ENCODE measurements around the gene CHMP4B.
"Not testable (repeated sequence)": the region's sequence is repeated elsewhere in the genome, so short reads cannot be mapped to it uniquely, and the experiment has no call there.

Gene CHMP4B

DNA sequence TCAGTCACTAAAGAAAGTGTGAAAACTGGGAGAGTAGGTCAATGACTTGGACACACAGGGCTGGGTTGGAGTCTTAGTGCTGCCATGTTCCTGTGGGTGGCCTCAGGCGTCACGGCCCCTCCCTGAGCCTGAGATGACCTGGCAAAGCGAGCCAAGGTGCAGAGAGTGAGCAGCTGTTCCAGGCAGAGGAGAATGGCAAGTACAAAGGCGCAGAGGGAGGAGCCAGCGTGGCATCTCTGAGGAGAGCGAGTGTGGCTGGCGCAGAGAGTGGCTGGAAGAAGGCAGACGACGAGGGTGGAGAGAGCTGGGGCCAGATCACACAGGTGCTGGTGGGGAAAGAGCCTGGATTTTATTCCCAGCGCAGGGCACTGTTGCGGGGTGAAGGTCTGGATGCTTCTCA is 20.6 kb upstream of the CHMP4B start:
- no peak for DNase-seq

DNA sequence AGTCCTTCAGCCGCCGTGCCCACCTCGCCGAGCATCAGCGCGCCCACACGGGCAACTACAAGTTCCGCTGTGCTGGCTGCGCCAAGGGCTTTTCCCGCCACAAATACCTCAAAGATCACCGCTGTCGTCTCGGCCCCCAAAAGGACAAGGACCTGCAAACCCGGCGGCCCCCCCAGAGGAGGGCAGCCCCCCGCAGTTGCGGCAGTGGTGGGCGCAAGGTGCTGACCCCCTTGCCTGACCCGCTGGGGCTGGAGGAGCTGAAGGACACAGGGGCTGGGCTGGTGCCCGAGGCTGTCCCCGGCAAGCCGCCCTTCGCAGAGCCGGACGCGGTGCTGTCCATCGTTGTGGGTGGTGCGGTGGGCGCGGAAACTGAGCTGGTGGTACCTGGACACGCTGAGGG is 20.1 kb upstream of the CHMP4B start:
- DNase-seq = no peak

- no peak for DNase-seq
Measured at GRCh38 chr20:33791540-33791939, 19.6 kb upstream of the CHMP4B start.

DNA sequence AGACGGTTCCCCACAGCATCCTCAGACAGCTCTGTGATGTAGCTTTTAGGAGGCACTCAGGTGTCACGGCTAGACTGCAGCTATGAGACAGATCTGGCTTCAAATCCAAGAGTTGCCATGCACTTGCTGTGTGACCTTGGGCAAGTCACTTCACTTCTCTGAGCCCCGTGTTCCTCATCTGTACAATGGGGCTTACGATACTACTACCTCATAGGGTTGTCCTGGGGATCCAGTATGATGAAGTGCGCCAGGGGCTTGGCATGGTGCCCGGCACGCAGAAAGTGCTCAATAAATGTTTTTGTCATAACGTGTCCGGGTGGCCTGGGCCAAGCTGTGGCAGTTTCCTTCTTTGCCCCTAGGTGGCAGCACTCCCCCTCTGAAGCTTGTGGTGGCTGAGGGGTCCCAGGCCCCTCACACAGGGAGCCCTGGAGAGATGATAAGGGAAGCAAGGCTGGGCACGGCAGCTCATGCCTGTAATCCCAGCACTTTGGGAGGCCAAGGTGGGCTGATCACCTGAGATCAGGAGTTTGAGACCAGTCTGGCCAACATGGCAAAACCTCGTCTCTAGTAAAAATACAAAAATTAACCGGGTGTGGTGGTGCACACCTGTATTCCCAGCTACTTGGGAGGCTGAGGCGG is 19.1 kb upstream of the CHMP4B start:
- DNase-seq = no peak

GRCh38 chr20:33792598-33792989 is 18.6 kb upstream of the CHMP4B start:
- DNase-seq = not testable (repeated sequence)

- no peak for DNase-seq
Measured at GRCh38 chr20:33793011-33793931, 17.9 kb upstream of the CHMP4B start.

- DNase-seq = no peak
Measured at GRCh38 chr20:33796263-33796906, 14.8 kb upstream of the CHMP4B start.

DNA sequence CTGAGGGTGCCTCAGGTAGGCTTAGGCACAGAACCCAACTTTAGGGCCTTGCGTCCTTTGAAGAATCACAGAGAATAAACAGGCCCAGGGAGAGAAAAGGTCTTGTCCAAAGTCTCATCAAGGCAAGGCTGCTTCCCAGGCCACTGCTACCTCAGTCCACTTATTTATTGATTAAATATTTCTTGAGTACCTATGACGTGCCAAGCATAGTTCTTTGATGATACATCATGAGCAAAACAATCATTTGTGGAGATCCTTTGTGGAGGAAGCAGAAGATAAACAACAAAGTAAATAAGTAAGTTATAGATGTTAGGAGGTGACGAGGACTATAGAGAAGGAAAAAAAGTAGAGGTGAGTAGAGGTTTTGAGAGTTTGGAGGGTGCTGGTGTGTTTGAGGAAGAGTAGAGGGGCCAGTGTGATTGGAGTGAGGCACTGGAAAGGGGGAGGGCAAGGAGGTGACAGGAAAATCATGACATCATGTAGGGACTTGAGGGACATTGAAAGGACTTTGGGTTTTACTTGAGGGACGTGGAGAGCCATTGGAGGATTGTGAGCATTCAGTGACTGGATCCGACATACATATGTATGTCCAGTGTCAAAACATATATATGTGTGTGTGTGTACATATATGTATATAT is 14.1 kb upstream of the CHMP4B start:
- DNase-seq = no peak

DNA sequence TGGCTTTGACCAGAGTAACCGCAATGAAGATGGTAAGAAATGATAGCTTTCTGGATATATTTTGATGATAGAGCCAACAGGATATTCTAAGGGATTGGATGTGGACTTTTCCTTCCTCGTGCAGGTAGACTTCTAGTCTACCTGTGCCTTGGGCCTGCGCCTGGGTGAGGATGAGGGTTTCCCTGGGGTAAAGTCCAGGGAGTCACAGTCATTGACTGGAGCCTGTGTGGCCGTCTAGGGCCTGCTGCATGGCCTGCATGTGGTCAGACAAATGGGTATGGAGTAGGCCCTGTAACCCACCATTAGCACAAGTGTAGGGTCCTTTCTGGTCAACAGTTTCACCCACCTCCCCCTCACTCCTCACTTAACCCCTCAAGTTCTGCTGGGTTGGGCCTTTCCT is 12.7 kb upstream of the CHMP4B start:
- DNase-seq = no peak

DNA sequence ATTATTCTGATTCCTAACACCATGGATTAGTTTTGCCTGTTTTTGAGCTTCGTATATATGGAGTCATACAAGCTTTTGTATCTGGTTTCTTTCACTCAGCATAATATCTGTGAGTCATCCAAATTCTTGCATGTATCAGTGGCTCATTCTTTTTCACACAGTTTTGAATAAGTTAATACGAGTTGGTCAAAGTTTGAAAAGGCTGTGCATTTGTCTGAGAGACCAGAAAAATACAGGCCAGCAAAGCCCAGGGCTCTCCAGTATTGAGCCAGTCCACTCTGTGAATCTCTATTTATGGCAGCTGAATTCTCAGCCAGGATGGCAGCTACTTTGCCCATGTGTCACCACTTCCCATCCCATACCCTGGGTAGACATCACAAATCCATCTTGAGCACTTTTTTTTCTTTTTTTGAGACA is 7.2 kb upstream of the CHMP4B start:
- DNase-seq = no peak

- no peak for DNase-seq
Measured at GRCh38 chr20:33808388-33808787, 2.8 kb upstream of the CHMP4B start.

DNA sequence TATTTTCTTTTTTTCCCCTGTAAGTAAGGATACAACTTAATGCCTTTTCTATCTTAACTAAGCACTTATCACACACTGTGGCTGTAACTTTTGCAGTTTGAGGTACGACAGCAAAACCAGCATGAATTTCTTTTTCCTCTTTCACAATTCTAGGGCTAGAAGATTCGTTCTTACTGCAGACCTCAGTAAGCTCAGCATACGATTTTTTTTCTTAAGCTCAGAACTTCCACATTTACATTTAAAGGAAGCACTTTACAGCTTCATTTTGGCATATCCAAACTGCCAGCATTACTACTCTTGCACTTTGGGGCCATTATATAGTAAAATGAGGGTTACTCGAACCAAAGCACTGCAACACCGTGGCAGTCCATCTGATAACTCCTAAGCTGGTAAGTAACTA is 889 bp upstream of the CHMP4B start:
- no peak for DNase-seq

DNA sequence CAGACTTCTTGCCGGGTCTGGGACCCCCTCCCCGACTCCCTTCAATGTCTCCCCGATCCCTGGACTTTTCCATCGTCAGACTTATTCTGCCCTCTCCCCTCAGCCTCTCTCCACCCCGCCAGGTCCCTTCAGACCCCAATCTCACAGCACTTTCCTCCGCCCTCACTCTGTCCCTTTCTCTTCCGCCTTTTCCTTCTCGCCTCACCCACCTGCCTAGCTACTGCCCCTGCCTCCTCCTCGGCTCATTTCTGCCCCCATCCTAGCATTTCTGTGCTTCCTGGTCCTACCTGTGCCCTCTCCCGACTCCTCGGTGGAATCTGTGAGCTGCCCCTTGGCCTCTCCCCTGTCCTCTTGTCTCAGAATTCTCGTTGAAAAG is 616 bp downstream of the CHMP4B start:
- DNase-seq = no peak

DNA sequence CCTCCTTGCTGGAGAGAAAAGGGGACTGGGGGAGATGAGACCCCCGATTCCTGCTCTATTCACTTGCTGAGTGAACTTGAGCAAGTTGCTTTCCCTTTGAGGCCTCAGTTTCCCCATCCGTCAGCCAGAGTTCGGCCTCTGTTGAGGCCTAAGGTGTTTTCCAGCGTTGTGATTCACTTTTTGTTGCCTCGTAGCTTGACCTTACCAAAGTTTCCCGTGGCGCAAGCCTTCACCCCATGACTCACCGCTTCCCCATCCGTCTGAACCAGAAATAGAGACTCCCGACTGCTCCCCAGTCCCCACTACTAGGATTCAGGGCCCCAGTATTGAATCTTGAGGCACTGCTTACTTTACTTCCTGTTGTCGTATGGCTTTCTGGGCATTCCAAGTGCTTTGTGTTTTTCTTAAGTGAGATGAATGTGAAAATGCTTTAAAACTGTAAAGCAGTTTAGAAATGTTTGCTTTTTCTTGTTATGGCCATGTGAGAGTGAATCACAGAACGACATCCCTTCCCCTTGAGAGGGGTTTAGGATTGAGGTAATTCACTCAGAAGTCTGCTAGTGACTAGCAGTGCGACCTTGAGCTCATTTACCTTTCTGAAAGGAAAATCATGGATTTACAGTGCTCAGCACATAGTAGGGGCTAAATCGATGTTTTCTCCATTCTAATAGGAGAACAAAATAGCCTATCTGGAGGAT is 1.2 kb downstream of the CHMP4B start:
- no peak for DNase-seq

GRCh38 chr20:33812908-33813462 is 1.8 kb downstream of the CHMP4B start:
- no peak for DNase-seq

DNA sequence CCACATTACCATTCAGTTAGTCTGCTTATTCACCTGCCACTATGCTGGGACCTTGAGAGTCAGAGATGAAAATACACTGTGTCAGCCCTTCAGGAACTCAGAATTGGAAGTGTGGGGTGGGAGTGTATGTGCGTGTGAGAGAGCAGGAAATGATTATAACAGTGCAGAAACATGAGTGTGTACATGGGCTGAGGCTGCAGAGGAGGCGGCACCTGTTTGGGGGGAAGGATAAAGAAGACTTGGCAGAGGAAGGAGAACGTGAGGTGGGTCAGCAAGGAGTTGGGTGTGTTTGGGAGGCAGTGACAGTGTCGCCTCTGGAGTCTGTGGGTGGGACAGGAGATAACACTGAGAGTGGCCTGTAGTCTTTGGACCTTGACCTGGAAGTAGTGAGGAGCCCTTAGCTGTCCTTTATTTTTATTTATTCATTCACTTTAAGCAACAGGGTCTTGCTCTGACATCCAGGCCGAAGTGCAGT is 3.1 kb downstream of the CHMP4B start:
- no peak for DNase-seq

DNA sequence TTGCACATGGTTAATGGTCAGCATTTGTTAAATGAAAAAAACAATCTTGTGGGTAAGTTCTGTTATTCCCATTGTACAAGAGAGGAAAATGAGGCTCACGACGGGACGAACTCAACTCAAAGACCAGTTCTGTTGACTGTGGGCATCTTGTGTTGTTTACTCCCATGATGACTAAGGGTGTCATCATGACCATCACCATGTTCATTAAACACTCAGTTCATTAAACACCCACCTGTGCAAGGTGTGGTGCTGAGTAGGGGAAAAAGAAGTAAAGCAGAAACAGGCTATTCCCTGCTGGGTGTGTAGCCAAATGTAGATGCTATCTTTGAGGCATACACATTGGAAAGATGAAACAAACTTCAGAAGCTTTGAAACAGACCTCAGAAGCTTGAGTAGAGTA is 4.5 kb downstream of the CHMP4B start:
- DNase-seq = no peak

DNA sequence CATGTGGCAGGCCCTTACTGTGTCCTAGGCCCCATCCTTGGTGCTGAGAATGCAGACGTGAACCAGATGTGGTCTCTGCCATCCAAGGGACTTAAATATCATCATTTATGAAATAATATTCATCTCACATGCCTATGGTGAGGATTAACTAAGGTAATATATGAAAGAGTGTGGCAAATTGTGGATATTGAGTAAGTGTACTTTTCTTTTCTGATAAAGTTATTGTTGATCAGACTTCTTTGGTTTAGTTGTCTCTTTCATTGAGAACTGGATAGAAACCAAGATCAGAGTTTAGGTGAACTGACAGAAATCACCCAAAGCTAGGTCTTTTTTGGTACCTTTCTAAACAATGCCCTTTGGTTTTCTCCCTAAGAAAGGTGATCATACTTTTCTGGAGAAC is 5.0 kb downstream of the CHMP4B start:
- DNase-seq = no peak

DNA sequence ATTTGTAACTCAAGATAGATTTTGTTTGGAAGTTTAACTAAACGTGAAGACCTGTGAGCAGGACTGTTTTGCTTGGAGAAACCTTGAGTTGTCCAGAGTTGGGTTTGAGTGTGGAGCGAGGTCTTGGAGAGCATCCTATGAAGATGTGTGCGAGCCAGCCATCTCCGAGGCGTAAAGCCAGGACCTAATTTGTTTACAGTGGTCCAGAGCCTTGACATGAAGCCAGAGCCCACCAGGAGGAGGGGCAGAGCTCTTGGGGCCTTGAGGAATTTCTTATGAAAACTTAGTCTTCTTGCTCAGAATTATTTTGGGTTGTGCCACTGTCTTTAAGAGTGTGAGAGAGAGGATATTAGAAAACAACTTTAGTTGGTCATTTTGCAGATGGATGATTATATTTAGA is 6.3 kb downstream of the CHMP4B start:
- DNase-seq = no peak

- DNase-seq = no peak
Measured at GRCh38 chr20:33819456-33819855, 8.3 kb downstream of the CHMP4B start.

DNA sequence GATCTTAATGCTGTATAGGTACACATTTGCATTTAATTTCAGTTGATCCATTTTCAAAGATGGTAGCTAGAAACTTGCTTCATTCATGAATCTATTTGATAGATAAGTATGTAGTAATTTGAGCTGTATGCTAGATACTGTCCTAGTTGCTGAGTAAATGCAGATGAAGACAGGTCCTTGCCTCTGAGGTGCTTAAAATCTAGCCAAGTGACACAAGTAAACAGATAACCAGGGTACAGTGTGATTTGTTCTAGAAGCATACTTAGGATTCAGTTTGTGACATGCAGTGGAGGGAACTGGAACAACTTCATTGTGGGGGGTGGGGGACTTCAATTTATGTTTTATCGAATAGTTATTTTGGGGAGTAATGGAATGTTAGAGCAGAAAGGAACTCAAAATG is 9.2 kb downstream of the CHMP4B start:
- no peak for DNase-seq

- no peak for DNase-seq
Measured at GRCh38 chr20:33821270-33821836, 10.2 kb downstream of the CHMP4B start.

Data from NCI-H1092 (cell line).